IPS-NIHi11 (cell line): ENCODE results near the gene CPXM2.
"Not testable (repeated sequence)": the region's sequence is repeated elsewhere in the genome, so short reads cannot be mapped to it uniquely, and the experiment has no call there.

Experiments used
- DNase-seq: peaks from one replicate; pipeline ENCODE4 v3.0.0; 2012; ENCODE audit warnings: mixed read lengths, low spot score

CPXM2 gene

GRCh38 chr10:123742751-123743440 lies 148.7 kb downstream of the CPXM2 start:
- DNase-seq = no peak

DNA sequence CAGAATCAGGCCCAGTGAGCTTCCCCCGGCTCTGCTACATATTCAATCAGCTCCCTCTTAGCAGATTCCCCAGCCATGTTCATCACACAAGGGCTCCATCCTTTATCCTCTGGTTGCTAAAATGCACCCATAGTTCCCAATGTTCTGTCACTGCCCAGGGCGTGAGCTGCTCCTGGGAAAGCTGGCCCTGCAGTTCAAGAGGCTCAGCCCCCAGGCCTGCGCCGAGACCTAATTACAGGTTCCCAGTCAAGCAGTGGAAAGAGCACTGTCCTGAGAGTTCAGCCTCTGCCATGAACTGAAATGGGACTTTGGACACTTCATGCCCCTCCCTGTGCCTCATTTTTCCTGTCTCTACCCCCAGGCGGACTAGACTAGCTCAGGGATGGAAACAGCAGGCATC lies 149.9 kb downstream of the CPXM2 start:
- DNase-seq = no peak

- no peak for DNase-seq
Measured at GRCh38 chr10:123741146-123741545, 150.5 kb downstream of the CPXM2 start.

- not testable (repeated sequence) for DNase-seq
Measured at GRCh38 chr10:123736917-123737316, 154.7 kb downstream of the CPXM2 start.

DNA sequence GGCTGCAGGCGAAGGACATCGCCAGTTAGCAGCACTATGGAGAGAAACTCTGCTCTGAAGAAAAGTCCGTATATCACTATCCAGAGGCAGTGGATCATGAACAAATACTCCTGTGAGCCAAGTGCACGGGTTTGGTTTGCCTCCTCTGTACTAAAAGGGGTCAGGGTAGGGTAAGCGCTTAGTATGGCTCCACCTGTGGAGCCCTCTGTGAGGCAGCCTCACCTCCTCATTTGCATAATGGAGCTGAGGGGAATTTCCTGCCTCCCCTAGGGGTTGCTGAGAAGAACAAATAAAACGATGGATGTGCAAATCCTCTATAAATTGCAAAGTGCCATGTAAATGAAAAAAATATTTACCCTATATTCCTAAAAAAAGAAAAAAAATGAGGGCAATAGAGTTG lies 162.1 kb downstream of the CPXM2 start:
- peak; percentile 50 for DNase-seq

- DNase-seq = no peak
Measured at GRCh38 chr10:123726836-123727235, 164.8 kb downstream of the CPXM2 start.

DNA sequence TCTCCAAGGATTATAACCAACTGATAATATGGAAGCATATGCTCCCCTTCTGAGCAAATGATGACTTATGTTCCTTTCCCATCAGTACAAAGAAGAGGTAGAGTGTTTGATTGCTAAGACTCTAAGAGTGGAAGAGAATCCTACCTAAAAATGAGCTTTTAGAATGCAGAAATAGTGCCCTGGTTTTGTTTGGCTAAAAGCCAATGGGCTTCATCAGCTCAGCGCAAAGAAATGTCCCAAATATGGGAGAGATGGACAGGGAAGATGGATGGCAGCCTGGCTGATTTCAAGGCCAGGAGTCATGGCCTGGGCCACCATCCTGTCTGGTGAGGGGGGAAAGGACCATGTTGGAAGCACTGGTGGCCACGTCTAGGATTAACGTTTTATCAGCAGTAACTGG lies 165.2 kb downstream of the CPXM2 start:
- no peak for DNase-seq

GRCh38 chr10:123724747-123725146 lies 166.9 kb downstream of the CPXM2 start:
- no peak for DNase-seq

DNA sequence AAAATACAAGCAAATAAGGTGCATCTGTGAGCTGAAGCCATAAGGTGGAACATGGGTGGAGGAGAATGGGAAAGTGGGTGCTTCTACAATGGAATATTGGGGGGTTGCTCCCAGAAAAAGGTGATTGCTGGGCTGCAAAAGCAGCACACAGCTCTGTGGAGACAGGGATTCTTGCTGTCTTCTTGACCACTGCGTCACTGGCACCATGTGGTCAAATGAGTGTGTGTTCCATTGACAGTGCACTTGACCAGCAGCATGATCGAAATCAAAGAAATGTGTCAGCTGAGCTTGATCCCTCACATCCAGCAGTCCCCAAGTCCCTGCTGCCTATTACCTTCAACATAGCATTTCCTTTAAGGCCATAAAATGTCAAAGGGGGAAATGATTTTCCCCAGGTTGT lies 169.3 kb downstream of the CPXM2 start:
- no peak for DNase-seq

DNA sequence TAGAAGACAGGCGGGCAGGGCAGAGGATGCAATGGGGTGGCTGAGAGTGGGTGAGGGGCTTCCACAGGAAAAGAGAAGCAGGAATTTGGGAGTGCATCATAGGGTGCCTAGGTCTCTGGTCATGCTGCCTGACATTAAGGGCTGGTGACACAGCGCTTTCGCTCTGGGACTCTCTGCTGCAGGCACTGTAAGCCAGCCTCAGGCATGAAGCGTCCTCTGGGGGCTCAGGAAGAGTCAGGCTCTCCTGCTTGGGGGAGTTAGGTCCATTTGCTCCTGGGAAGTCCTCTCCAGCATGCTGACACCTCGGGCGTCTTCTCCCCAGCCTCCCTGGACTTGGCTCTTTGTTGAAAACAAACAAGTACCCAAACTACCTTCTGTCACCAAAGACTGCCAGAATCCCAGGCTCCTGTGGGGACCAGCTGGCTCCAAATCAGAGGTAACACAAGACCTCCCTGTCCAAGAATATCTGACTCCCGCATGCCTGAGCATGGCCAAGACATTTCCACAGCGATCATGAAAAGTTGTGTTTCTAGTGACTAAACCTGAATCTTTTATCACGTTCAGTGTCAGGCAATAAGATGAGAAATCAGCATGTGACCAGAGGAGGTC lies 170.1 kb downstream of the CPXM2 start:
- DNase-seq = no peak

DNA sequence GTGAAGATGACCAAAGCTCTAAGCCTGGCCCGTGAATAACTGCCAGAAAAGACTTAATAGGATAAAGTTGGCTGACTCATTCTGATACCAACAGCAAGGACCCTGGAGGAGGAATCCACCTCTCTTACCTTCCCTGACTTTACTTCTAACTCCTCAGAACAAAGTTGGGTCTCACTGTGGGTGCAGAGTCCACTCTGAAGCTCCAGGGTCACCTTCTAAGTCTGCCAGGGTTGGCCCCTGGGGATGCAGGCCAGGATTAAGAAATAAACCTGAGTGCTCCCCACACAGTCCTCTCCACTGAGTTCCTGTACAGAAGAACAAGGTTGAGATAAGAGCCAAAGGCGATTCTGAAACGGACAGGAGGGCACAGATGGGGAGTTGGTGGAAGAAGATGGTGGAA lies 171.1 kb downstream of the CPXM2 start:
- no peak for DNase-seq

DNA sequence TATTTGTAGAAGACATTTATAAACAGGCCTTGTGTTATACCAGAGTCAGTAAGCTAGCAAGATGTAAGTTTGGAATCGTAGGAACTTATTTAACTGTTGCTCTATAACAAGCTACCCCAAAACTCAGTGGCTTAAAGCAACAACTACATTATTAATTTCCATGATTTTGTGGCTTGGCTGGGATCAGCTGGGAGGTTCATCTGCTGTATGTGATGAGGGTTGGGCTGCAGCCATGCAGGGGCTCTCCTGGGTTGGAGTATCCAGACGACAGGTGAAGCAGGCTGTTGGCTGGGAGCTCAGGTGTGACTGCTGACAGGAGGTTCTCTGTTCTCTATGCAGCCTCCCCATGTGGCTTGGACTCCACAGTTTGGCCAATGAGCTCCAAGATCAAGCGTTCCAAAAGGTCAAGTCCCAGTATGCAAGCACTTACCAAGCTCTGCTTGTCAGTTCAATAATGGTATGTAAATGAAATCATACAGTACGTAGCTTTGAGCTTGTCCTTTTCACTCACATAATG lies 173.0 kb downstream of the CPXM2 start:
- DNase-seq = no peak

GRCh38 chr10:123717336-123717735 lies 174.3 kb downstream of the CPXM2 start:
- no peak for DNase-seq

DNA sequence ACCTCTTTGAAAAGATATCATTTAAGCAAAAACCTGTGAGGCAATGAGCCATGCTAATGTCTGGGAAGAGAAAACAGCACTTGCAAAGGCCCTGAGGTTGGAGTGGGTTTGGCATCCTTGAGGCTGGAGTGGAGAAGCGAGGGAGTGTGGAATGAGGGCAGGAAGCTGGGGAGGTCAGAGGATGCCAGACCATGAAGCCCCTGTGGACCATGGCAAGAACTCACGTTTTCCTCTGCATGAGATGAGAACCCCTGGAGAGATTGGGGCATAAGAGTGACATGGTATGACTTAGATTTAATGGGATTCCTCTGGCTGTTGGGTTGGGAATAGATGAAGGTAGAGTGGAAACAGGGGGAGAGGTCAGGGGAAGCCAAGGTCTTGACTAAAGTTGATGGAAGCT lies 176.1 kb downstream of the CPXM2 start:
- no peak for DNase-seq

DNA sequence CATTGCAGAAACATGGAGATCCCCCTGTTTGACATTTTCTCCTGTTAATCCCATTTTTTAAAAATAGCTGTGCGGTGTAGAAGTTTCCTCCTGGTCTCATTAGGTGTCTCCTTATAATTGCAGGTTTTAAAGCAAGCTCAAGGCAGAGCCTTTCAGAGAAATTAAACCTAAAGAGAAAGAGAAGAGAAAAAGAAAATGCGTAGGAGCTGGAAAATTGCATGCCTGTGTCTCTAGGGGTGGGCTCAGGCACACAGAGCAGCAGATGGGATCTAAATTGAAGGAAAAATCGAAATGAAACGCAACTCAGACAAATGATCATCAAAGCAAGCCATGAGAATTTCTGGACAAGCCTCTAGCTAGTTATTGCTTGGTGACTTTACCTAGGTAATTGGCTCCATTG lies 185.4 kb downstream of the CPXM2 start:
- DNase-seq = no peak

DNA sequence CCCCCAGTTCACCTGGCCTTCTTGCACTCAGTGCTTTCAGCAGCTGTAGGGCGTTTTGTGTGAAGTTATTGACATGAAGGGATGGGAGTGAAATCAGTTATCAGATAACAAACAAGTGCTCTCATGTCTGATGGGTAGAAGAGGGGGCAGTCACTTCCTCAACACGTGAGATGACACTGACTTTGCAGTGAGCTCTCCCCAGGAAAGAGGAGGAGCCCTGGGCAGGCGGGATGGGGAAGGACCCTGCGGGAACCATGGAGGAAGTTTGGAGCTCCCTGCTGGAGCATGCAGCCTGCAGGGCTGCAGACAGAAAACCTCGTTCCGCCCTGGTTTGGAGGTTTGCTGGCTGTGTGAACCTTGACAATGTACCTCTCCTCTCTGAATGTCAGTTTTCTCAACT lies 186.8 kb downstream of the CPXM2 start:
- peak; percentile 43 for DNase-seq

DNA sequence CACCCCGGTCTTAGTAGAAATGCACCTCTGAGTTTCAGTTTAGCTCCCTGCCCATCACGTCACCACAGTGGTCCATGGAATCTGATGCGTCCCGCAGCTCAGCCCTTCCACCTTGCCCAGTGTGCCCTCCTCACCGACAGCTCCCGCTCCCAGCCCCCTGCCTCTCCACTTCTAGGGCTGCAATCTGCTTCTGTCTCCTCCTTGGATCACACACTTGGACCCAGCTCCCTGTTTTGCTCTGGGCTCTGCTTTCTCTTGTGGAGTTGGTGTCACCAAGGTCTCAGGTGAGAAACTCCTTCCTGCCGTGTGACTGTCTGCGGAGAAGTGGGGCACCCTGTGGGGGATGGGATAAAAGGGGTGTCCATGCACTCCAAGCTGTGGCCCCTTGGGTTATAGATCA lies 187.5 kb downstream of the CPXM2 start:
- no peak for DNase-seq

GRCh38 chr10:123703195-123703790 lies 188.3 kb downstream of the CPXM2 start:
- DNase-seq = no peak
